SU-DHL-6 (cell line): ENCODE measurements around the gene DTNBP1.

Source experiments
- CTCF ChIP-seq: fragments of 200-600 bp; sonication (generic); IDR thresholded peaks from one replicate; pipeline ENCODE4 v1.5.1; 2017; ENCODE audit warnings: antibody characterized with exemption, mild to moderate bottlenecking, low read length, moderate library complexity; ENCODE audit not compliant: insufficient read depth, poor library complexity, severe bottlenecking
- EZH2phosphoT487 ChIP-seq: fragments of 200-600 bp; sonication (generic), shearing (Covaris generic); conservative IDR thresholded peaks from 2 replicates; pipeline ENCODE4 v1.6.1; 2018; ENCODE audit warnings: mild to moderate bottlenecking, antibody characterized with exemption, low read length, moderate library complexity, mixed read lengths

GRCh38 chr6:15496345-15497131 lies 166.3 kb downstream of the DTNBP1 start:
- TF ChIP-seq CTCF (no peak), EZH2phosphoT487 (no peak)
